Kidney (tissue), 14 donors: ENCODE results near the gene MAP1LC3C. TPM values are rescaled to one million over a fixed set of nuclear protein-coding genes. Genes with fewer than 3 reads are reported as not detected.

Experiments used
- DNase-seq, 5 donors: peaks; one replicate each; pipeline ENCODE4 v3.0.0-alpha.2; 2013 to 2020
- FAIRE-seq: peaks from 2 replicates; lab custom pipeline; 2012; peaks lifted over from hg19 to GRCh38; lab: Jason Lieb, UNC
- H3K27ac ChIP-seq, 2 donors: one replicate each; pipeline ENCODE4 v1.7.0; 2013; ENCODE audit warnings: low read depth in 2 of 2, low read length in 2 of 2, inconsistent platforms in 1 of 2
- H3K27me3 ChIP-seq: one replicate; pipeline ENCODE4 v1.7.1; 2013; ENCODE audit warnings: low read length, inconsistent platforms; ENCODE audit not compliant: control insufficient read depth, insufficient read depth
- H3K36me3 ChIP-seq, 3 donors: one replicate each; pipeline versions ENCODE4 v1.7.0 to v1.7.1; 2013; ENCODE audit warnings: low read length in 3 of 3, control low read depth in 1 of 3, inconsistent platforms in 1 of 3; ENCODE audit not compliant: insufficient read depth in 3 of 3, control insufficient read depth in 2 of 3
- H3K4me1 ChIP-seq, 3 donors: one replicate each; pipeline versions ENCODE4 v1.7.0 to v1.7.1; 2013; ENCODE audit warnings: low read length in 3 of 3, inconsistent platforms in 1 of 3, low read depth in 1 of 3; ENCODE audit not compliant: control insufficient read depth in 2 of 3, insufficient read depth in 2 of 3
- H3K4me3 ChIP-seq, 3 donors: one replicate each; pipeline versions ENCODE4 v1.7.0 to v1.8.1; 2013; ENCODE audit warnings: low read length in 3 of 3, control low read depth in 1 of 3, inconsistent platforms in 1 of 3
- H3K9ac ChIP-seq, 3 donors: one replicate each; pipeline versions ENCODE4 v1.7.0 to v1.7.1; 2013; ENCODE audit warnings: low read length in 3 of 3, control low read depth in 1 of 3, inconsistent platforms in 1 of 3
- H3K9me3 ChIP-seq, 3 donors: one replicate each; pipeline versions ENCODE4 v1.7.0 to v1.7.1; 2013; ENCODE audit warnings: low read length in 3 of 3, control low read depth in 1 of 3, inconsistent platforms in 1 of 3; ENCODE audit not compliant: control insufficient read depth in 2 of 3, insufficient read depth in 1 of 3
- CTCF ChIP-seq: IDR thresholded peaks from 3 replicates; pipeline ENCODE4 v1.5.1; 2012; ENCODE audit warnings: mild to moderate bottlenecking, moderate library complexity, borderline replicate concordance; ENCODE audit not compliant: insufficient read depth; ENCODE audit errors: extremely low read depth
- intact Hi-C: fragments of 100-400 bp; cut with DNase I; formaldehyde crosslinking; loops from one replicate; pipeline ENCODE4 v1.11.1; 2022
- polyA plus RNA-seq: library from polyadenylated mRNA; stranded (reverse); fragments of 350-450 nt; fragmentation: Illumina TruSeq; extraction: RNeasy Lipid Tissue Mini Kit (QIAGEN cat#74804); gene quantifications from one replicate; pipeline ENCODE4 v1.2.3, GENCODE V29; 2014; ENCODE audit warnings: low read depth, low replicate concordance; ENCODE audit not compliant: insufficient read depth
- total RNA-seq: library from RNA; stranded (reverse); fragmentation: NEBNext Ultra II Directional; extraction: Animal tissue kit (Norgen Biotek cat#: 25700); gene quantifications from one replicate; pipeline ENCODE4 v1.2.1, GENCODE V29; 2021
- donor health status: control.
- donor health status: control.
- donor health status: control.
- donor health status: control.
- donor health status: control.
- donor health status: DM: yes; HTN: yes; CAD: no.
- donor health status: Normal renal cell carcinoma (clear cell type).

Gene MAP1LC3C
- total and polyA plus RNA-seq, 2 donors from 2014 or later: 5.1 TPM; not detected in 1

DNA sequence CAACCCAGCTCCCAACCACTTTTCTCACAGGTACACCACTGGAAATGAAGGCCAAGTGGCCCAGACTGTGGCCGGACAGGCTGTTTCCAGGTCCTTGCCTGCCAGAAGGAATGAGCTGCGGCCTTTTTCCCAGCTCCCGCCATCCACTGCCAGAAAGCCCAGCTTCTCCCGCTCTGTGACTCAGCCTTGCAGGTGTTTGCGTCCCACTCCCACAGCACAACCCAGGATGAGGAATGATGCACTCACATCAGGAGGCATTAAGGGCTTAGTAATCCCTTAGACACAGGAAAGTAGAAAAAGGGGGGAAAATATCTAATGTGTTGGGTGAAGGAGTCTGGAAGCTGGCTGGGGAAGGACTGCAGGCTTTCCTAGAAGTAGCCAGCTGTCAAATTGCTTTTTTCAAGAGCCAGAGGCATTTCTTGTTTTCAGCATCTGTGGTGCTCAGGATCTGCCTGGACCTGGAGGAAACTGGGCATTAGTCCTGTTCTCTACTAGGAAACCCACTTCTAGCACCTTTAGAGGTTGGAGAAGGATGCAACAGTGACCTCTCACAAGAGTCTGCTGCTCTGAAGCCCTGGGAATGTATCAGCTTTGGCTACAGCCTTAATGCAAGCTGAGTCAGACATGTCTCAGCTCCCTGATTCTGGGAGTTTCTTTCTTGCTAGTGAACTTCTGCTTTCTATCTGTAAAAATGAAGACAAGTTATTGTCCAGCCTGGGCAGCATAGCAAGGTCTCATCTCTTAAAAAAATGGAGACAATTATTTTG lies 13.2 kb upstream of the MAP1LC3C start:
- Histone ChIP-seq H3K9ac (no peak overlapping the region), H3K36me3 (no peaks in the 10 kb centered on the region), H3K27ac (no peak overlapping the region), H3K4me1 (no peaks in the 10 kb centered on the region), H3K4me3 (no peak overlapping the region), H3K9me3 (no peaks in the 10 kb centered on the region), H3K27me3 (no peaks in the 10 kb centered on the region)
- TF ChIP-seq CTCF: no peak
- DNase-seq (no peak), FAIRE-seq (no peak)
- intact Hi-C loops: no loop called here

DNA sequence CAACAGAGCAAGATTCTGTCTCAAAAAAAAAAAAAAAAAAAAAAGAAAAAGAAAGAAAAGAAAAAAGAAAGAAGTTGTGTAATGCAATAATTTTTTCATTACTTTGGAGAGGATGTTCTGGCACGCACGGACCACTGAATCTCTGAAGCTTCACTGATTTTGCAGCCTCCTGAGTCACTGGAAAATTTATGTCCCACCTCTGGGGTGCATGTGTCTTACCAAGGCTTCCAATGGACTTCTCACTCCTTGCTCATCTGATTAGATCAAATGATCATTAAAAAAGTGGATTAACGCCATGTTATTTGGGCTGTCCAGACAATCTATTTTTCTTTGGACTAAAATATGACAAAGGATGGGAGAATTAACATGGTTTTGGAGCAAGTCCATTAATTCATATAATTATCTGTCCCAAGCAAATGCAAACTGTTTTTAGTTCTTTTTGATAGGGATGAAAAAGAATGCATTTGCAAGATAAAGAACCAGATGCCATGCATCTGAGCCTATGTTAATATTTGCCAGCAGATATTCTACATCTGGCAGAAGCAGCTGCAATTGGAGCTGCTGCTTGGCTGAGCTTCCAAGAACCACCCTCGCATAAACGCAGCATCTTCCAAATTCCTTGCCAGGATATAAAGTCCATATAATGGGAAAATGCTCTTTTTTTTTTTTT lies 10.1 kb upstream of the MAP1LC3C start:
- TF ChIP-seq CTCF: no peak
- no peak for DNase-seq
- no peak overlapping the region for H3K27ac ChIP-seq
- no peaks in the 10 kb centered on the region for H3K27me3 ChIP-seq
- no peak for FAIRE-seq
- no peaks in the 10 kb centered on the region for H3K9me3 ChIP-seq
- H3K9ac ChIP-seq: no peak overlapping the region
- H3K4me3 ChIP-seq: no peak overlapping the region
- no peaks in the 10 kb centered on the region for H3K36me3 ChIP-seq
- intact Hi-C loops: no loop called here
- no peaks in the 10 kb centered on the region for H3K4me1 ChIP-seq

DNA sequence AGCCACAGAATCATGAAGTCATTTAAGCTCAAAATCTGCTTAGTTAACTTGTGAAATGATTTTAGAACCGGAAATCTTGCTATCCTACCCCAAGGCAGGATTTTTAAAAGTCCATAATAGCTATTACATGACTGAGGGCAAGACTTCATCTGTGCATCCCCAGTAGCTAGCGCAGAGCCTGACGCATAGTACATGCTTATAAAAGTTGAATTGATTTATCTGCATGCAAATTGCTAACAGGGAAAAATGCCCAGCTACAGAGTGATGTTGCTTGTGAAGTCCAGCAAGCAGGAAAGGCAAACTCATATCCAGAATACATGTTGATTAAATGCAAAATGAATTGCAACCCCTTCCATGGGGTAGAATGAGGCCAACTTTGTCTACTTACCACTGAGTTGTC lies 8.1 kb upstream of the MAP1LC3C start:
- Histone ChIP-seq H3K9me3 (no peaks in the 10 kb centered on the region), H3K9ac (no peak overlapping the region), H3K4me3 (no peak overlapping the region), H3K36me3 (no peaks in the 10 kb centered on the region), H3K27me3 (no peaks in the 10 kb centered on the region), H3K4me1 (no peaks in the 10 kb centered on the region), H3K27ac (no peak overlapping the region)
- DNase-seq (no peak), FAIRE-seq (no peak)
- TF ChIP-seq CTCF: no peak
- intact Hi-C loops: no loop called here
